Neutrophil (primary cell): ENCODE measurements around the gene TNFRSF13B.

ENCODE experiments used
- H3K27ac ChIP-seq: fragments of 200-600 bp; sonication (generic); 2 replicates; pipeline ENCODE4 v1.5.1; 2016; ENCODE audit warnings: mild to moderate bottlenecking, moderate library complexity
- H3K27me3 ChIP-seq: fragments of 200-600 bp; sonication (generic); 2 replicates; pipeline ENCODE4 v1.6.0; 2016; ENCODE audit warnings: mild to moderate bottlenecking
- H3K36me3 ChIP-seq: fragments of 200-600 bp; sonication (generic); 2 replicates; pipeline ENCODE4 v1.5.1; 2017
- H3K4me1 ChIP-seq, 2 experiments: fragments of 200-600 bp in 1 of 2; sonication (generic) in 1 of 2; 1 replicate in 1 of 2; 2 replicates in 1 of 2; pipeline versions ENCODE4 v1.5.1 to v1.6.1; 2013 to 2016; ENCODE audit warnings: low read depth in 1 of 2, low read length in 1 of 2, mild to moderate bottlenecking in 1 of 2, moderate library complexity in 1 of 2; ENCODE audit not compliant: control insufficient read depth in 1 of 2, insufficient read depth in 1 of 2
- H3K4me3 ChIP-seq, 2 experiments: fragments of 200-600 bp in 1 of 2; sonication (generic) in 1 of 2; 1 replicate in 1 of 2; 2 replicates in 1 of 2; pipeline ENCODE4 v1.5.1; 2013 to 2016; ENCODE audit warnings: low read depth in 1 of 2, low read length in 1 of 2, mild to moderate bottlenecking in 1 of 2, moderate library complexity in 1 of 2
- H3K9me3 ChIP-seq: fragments of 200-600 bp; sonication (generic); 2 replicates; pipeline ENCODE4 v1.5.1; 2016
- CTCF ChIP-seq: fragments of 200-600 bp; sonication (generic); IDR thresholded peaks from 2 replicates; pipeline ENCODE4 v1.5.1; 2016; ENCODE audit warnings: antibody characterized with exemption

The TNFRSF13B gene

DNA sequence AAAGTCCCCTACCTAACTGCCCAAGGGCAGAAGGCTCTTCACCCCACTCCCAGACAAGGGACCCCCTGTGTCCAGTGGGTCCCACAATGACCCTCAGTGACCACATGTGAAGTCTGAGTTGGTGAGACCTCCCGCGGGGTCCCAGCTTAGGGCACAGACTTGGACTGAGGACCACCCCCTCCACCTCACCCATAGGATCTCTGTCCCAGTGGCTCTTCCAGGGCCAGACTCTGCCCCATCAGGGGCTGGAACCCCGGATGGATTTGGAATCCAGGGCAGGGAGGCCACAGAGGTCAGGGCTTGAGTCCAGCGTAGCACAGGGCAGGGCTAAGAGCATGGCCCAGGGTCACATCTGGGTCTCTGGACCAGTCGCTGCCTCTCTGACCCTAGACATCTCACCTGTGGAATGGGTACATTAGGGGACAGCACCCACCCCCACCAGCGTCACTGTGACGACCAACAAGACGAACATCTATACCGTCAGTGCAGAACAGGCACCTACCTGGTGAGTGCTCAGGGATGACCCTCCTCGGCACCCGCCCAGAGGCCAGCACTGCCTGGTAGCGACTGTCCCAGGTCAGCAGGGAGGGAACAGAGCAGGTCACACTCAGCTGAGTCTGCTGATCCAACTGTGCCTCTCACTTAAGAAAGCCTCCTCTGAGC, 37.7 kb downstream of the TNFRSF13B start:
- Histone ChIP-seq H3K27me3 (peaks cover 17% of the 10 kb centered on the region), H3K9me3 (no peaks in the 10 kb centered on the region), H3K4me1 (no peaks in the 10 kb centered on the region), H3K36me3 (no peaks in the 10 kb centered on the region), H3K27ac (no peak overlapping the region), H3K4me3 (no peak overlapping the region)
- TF ChIP-seq CTCF, result no peak

- no peak for TF ChIP-seq CTCF
- Histone ChIP-seq H3K36me3 (no peaks in the 10 kb centered on the region), H3K27me3 (peaks cover 9% of the 10 kb centered on the region), H3K9me3 (no peaks in the 10 kb centered on the region), H3K27ac (no peak overlapping the region), H3K4me1 (no peaks in the 10 kb centered on the region), H3K4me3 (no peak overlapping the region)
Measured at GRCh38 chr17:16933317-16934132, 38.4 kb downstream of the TNFRSF13B start.

DNA sequence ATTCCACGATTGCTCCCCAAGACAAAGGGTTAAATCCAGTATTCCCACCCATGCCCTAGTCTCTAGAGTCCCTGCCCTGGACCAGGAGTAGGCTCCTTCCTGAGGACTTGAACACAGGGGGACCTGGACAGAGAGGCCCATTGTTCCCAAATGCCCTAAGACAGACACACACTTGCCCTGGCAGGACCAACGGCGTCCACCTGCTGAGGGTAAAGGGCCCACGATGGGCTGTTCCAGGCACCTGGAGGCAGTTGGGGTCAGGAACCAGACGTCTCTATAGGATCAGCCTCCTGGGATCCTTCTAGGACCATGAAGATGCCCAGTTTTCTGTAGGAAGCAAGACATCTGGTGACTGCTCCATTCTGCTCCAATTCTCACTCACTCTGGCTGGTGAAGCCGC, 39.3 kb downstream of the TNFRSF13B start:
- no peak overlapping the region for H3K4me3 ChIP-seq
- H3K27me3 ChIP-seq, result peaks cover under 1% of the 10 kb centered on the region
- H3K4me1 ChIP-seq, result no peaks in the 10 kb centered on the region
- no peaks in the 10 kb centered on the region for H3K36me3 ChIP-seq
- no peaks in the 10 kb centered on the region for H3K9me3 ChIP-seq
- no peak overlapping the region for H3K27ac ChIP-seq
- no peak for TF ChIP-seq CTCF

DNA sequence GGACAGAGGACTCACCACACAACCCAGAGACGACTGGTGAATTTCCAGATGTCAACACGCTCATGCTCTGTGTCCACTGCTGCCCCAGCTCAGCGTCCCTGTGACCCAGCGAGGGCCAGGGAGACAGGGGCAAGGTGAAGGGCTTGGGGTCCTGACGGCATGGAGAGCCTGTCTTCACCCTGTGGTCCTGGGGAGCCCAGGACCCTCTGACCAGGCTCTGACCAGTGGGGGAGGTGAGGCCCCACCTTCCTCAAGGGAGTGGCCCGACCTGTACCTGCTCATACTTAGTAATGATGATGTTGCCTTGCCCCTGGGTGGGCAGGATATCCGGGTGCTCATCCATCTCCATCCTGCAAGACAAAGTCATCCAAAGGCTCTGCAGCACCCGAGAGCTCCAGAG, 39.8 kb downstream of the TNFRSF13B start:
- no peaks in the 10 kb centered on the region for H3K9me3 ChIP-seq
- H3K4me3 ChIP-seq, result no peak overlapping the region
- no peak overlapping the region for H3K27ac ChIP-seq
- H3K27me3 ChIP-seq, result no peaks in the 10 kb centered on the region
- no peaks in the 10 kb centered on the region for H3K4me1 ChIP-seq
- H3K36me3 ChIP-seq, result no peaks in the 10 kb centered on the region
- TF ChIP-seq CTCF, result no peak

DNA sequence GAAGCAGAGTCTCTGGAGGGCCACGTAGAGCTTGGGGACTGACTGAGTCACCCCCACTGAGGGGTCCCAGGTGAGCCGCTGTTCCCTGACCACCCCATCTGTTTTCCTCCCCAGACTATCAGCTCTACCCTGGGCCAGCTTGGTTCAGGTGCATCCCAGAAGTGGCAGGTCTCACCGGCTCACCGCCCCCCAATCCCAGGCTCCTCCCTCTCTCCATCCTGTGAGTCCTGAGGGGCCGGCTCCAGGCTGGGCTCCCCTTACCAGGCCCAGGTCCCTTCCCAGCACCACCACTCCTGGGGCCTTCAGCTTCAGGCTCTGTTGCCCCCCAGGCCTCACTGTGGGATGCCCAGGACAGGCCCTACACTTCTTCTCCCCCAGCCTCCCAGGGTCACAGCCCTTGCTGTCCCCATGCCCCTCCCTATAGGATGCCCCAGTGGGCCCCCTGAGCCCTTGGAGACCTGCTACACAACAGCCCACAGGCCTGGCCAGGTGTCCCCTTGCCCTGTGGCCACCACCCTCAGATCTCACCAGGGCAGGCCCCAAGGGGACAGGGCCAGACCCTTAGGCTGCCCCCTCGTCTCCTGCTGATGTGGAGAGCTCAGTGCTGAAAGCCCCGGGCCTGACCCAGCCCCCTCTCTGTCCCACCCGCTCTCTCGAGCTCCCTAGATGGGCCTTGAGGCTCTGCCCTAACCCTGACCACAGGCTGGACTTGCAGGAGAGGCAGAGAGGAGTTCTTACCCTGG, 40.4 kb downstream of the TNFRSF13B start:
- H3K4me1 ChIP-seq, result no peaks in the 10 kb centered on the region
- TF ChIP-seq CTCF, result no peak
- H3K27ac ChIP-seq, result no peak overlapping the region
- no peaks in the 10 kb centered on the region for H3K36me3 ChIP-seq
- H3K4me3 ChIP-seq, result no peak overlapping the region
- no peaks in the 10 kb centered on the region for H3K27me3 ChIP-seq
- H3K9me3 ChIP-seq, result no peaks in the 10 kb centered on the region
